Measurements from ENCODE around the gene ATP2A2. TPM values are rescaled to one million over a fixed set of nuclear protein-coding genes. Genes with fewer than 3 reads are reported as not detected.

ATP2A2 gene
- total and polyA plus RNA-seq, 2 donors from 2014 or later, result 37.2 to 221 TPM

DNA sequence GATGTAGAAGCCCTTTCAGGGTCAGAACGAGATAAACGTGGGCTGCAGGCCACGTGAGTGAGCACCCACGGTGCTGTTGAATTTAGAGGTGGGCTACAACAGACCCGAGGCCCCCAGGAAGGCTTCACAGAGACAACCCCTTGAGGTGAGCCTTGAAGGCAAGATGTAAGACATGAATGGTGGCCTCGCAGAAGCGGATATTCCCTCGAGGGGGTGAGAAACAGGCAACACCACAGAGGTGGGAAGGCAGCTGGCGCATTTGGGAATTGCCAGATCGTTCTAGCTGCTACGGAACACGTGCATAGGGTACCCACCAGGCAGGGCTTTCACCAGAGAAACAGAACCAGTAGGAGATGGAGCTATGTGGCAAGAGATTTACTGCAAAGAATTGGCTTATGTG is 22.6 kb upstream of the ATP2A2 start:
- DNase-seq (no peak), FAIRE-seq (no peak)
- Histone ChIP-seq H3K36me3 (ENCODE audit: control insufficient read depth in 2 of 3, insufficient read depth in 3 of 3, low read length in 3 of 3) (no peaks in the 10 kb centered on the region), H3K4me1 (ENCODE audit: control insufficient read depth in 2 of 3, insufficient read depth in 2 of 3, low read depth in 1 of 3, low read length in 3 of 3) (peaks cover 0 to 2% (median 2%) of the 10 kb centered on the region in 3 donors), H3K9me3 (ENCODE audit: control insufficient read depth in 2 of 3, insufficient read depth in 1 of 3, low read length in 3 of 3) (no peaks in the 10 kb centered on the region), H3K27ac (ENCODE audit: low read depth in 2 of 2, low read length in 2 of 2) (no peak overlapping the region), H3K9ac (ENCODE audit: low read length in 3 of 3) (no peak overlapping the region), H3K4me3 (ENCODE audit: low read length in 3 of 3) (no peak overlapping the region), H3K27me3 (ENCODE audit: control insufficient read depth, insufficient read depth, low read length) (no peaks in the 10 kb centered on the region)
- intact Hi-C loops (cut with DNase I), result no loop called here
- TF ChIP-seq CTCF (IDR thresholded peaks at IDR 0.05; ENCODE audit: borderline replicate concordance, extremely low read depth, insufficient read depth), result no peak

- H3K9ac ChIP-seq (ENCODE audit: low read length in 3 of 3), result no peak overlapping the region
- no peaks in the 10 kb centered on the region for H3K36me3 ChIP-seq (ENCODE audit: control insufficient read depth in 2 of 3, insufficient read depth in 3 of 3, low read length in 3 of 3)
- TF ChIP-seq CTCF (IDR thresholded peaks at IDR 0.05; ENCODE audit: borderline replicate concordance, extremely low read depth, insufficient read depth), result no peak
- peaks cover 0 to 6% (median 3%) of the 10 kb centered on the region in 3 donors for H3K4me1 ChIP-seq (ENCODE audit: control insufficient read depth in 2 of 3, insufficient read depth in 2 of 3, low read depth in 1 of 3, low read length in 3 of 3)
- FAIRE-seq (no peak), DNase-seq (peak in 1 of 5 donors; percentile 10)
- no peak overlapping the region for H3K27ac ChIP-seq (ENCODE audit: low read depth in 2 of 2, low read length in 2 of 2)
- H3K4me3 ChIP-seq (ENCODE audit: low read length in 3 of 3), result no peak overlapping the region
- H3K9me3 ChIP-seq (ENCODE audit: control insufficient read depth in 2 of 3, insufficient read depth in 1 of 3, low read length in 3 of 3), result no peaks in the 10 kb centered on the region
- no peaks in the 10 kb centered on the region for H3K27me3 ChIP-seq (ENCODE audit: control insufficient read depth, insufficient read depth, low read length)
- intact Hi-C loops (cut with DNase I), result no loop called here
Measured at GRCh38 chr12:110262442-110263388, 18.3 kb upstream of the ATP2A2 start.

DNA sequence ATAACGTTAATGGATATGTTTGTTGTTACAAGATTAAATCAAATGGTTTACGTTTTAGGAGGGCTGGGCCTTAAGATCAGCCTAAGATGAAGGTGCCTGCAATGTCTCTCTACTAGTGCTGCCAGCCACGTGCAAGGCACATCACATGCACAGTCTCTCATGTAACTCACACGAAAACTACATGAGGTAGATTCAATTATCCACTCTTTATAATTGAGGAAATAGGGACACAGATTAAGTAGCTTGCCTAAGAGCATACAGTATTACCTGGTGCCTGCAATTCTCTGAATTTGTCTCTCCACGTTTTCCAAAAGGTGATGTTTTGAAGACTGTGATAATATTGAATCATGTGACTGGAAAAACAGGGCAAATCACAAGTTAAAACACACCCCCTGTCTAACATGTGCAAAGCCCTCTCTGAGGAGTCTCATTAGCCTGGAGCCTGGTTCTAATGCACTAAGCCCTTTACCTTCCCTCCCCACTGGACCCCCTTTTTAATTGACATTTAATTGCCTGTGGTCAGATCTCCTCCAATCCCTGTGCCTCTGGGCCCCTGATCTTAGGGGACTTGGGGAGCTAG is 14.6 kb upstream of the ATP2A2 start:
- intact Hi-C loops (cut with DNase I), result no loop called here
- no peaks in the 10 kb centered on the region for H3K36me3 ChIP-seq (ENCODE audit: control insufficient read depth in 2 of 3, insufficient read depth in 3 of 3, low read length in 3 of 3)
- FAIRE-seq (no peak), DNase-seq (no peak)
- no peak overlapping the region for H3K9ac ChIP-seq (ENCODE audit: low read length in 3 of 3)
- TF ChIP-seq CTCF (IDR thresholded peaks at IDR 0.05; ENCODE audit: borderline replicate concordance, extremely low read depth, insufficient read depth), result no peak
- no peak overlapping the region for H3K4me3 ChIP-seq (ENCODE audit: low read length in 3 of 3)
- peaks cover 0 to 6% (median 3%) of the 10 kb centered on the region in 3 donors for H3K4me1 ChIP-seq (ENCODE audit: control insufficient read depth in 2 of 3, insufficient read depth in 2 of 3, low read depth in 1 of 3, low read length in 3 of 3)
- H3K27me3 ChIP-seq (ENCODE audit: control insufficient read depth, insufficient read depth, low read length), result no peaks in the 10 kb centered on the region
- no peak overlapping the region for H3K27ac ChIP-seq (ENCODE audit: low read depth in 2 of 2, low read length in 2 of 2)
- H3K9me3 ChIP-seq (ENCODE audit: control insufficient read depth in 2 of 3, insufficient read depth in 1 of 3, low read length in 3 of 3), result no peaks in the 10 kb centered on the region
